HCT116 (cell line): Measurements from ENCODE around the gene CALHM1. TPM values are rescaled to one million over a fixed set of nuclear protein-coding genes. Genes with fewer than 3 reads are reported as not detected.

Experiments
- ATAC-seq: fragments of 200-7000 bp; cut with Tn5 transposase; 2 replicates; pipeline ENCODE4 v1.9.1; 2020; ENCODE audit warnings: mild to moderate bottlenecking, moderate library complexity
- BruUV-seq: library from RNA; stranded (reverse); fragments of 400-500 nt; replicated peaks from 2 replicates; lab custom pipeline; 2021; lab: Mats Ljungman, UMichigan
- CTCF ChIA-PET: fragments of 300-600 bp; sonication (Branson Sonifier 250); formaldehyde crosslinking; loops from one replicate; lab custom pipeline; 2021; ENCODE audit warnings: antibody characterized with exemption; lab: Charles Lee
- POLR2A ChIA-PET: fragments of 300-600, 350-600 bp; sonication (Branson Sonifier 250); formaldehyde crosslinking; loops from one replicate; lab custom pipeline; 2021; ENCODE audit warnings: antibody characterized with exemption; lab: Charles Lee
- RAD21 ChIA-PET, 2 experiments: fragments of 300-600 bp; sonication (Branson Sonifier 250); formaldehyde crosslinking; loops; one replicate each; lab custom pipeline; 2023; ENCODE audit warnings: low total read pairs in 2 of 2; ENCODE audit not compliant: uncharacterized antibody in 2 of 2, unreplicated experiment in 2 of 2, low non-redundant PET in 1 of 2; lab: Charles Lee
- DNase-seq: peaks from one replicate; pipeline ENCODE4 v3.0.0-alpha.2; 2010; ENCODE audit warnings: low read depth, low spot score
- H2AFZ ChIP-seq: fragments of 200-600 bp; shearing (Covaris generic), sonication (generic); 2 replicates; pipeline ENCODE4 v1.6.1; 2017; ENCODE audit warnings: low read depth, mixed run types, mixed read lengths, antibody characterized with exemption, low read length; ENCODE audit not compliant: poor library complexity, severe bottlenecking
- H3K27ac ChIP-seq: 2 replicates; pipeline ENCODE4 v1.5.1; 2012; ENCODE audit warnings: low read depth, low read length
- H3K27me3 ChIP-seq: fragments of 200-600 bp; sonication (generic); 2 replicates; pipeline ENCODE4 v1.6.1; 2016; ENCODE audit warnings: mixed run types, low read length, mixed read lengths; ENCODE audit not compliant: insufficient read depth
- H3K36me3 ChIP-seq, 2 experiments: fragments of 200-500 bp in 1 of 2; fragments of 200-600 bp in 1 of 2; sonication (Bioruptor generic) in 1 of 2; sonication (generic) in 1 of 2; 2 replicates each; pipeline versions ENCODE4 v1.5.1 to v1.6.1; 2014 to 2016; ENCODE audit warnings: low read length in 2 of 2, inconsistent platforms in 1 of 2, mixed read lengths in 1 of 2, mixed run types in 1 of 2; ENCODE audit not compliant: insufficient read depth in 2 of 2, control insufficient read depth in 1 of 2
- H3K4me1 ChIP-seq, 2 experiments: fragments of 200-600 bp in 1 of 2; sonication (generic) in 1 of 2; 2 replicates each; pipeline versions ENCODE4 v1.5.1 to v1.6.1; 2012 to 2017; ENCODE audit warnings: low read length in 2 of 2, inconsistent platforms in 1 of 2, mild to moderate bottlenecking in 1 of 2, mixed read lengths in 1 of 2, mixed run types in 1 of 2, moderate library complexity in 1 of 2; ENCODE audit not compliant: insufficient read depth in 2 of 2, control insufficient read depth in 1 of 2
- H3K4me2 ChIP-seq: fragments of 200-600 bp; sonication (generic); 2 replicates; pipeline ENCODE4 v1.6.1; 2017; ENCODE audit warnings: mixed run types, low read length, mixed read lengths
- H3K4me3 ChIP-seq, 2 experiments: fragments of 200-600 bp in 1 of 2; sonication (generic) in 1 of 2; replicated peaks in 1 of 2; 2 replicates each; pipeline ENCODE4 v1.5.1; 2011 to 2016; ENCODE audit warnings: low read length in 2 of 2, control low read depth in 1 of 2, low read depth in 1 of 2, mild to moderate bottlenecking in 1 of 2, mixed read lengths in 1 of 2, mixed run types in 1 of 2
- H3K79me2 ChIP-seq: fragments of 200-600 bp; sonication (generic); 2 replicates; pipeline ENCODE4 v1.6.1; 2017; ENCODE audit warnings: mild to moderate bottlenecking, mixed run types, low read length, moderate library complexity, mixed read lengths; ENCODE audit not compliant: insufficient read depth
- H3K9ac ChIP-seq: fragments of 200-600 bp; sonication (generic); 2 replicates; pipeline ENCODE4 v1.6.1; 2016; ENCODE audit warnings: low read length, mixed read lengths
- H3K9me2 ChIP-seq: fragments of 200-600 bp; sonication (generic), shearing (Covaris generic); 2 replicates; pipeline ENCODE4 v1.6.1; 2017; ENCODE audit warnings: mixed run types, mild to moderate bottlenecking, moderate library complexity; ENCODE audit not compliant: insufficient read depth
- H3K9me3 ChIP-seq, 2 experiments: fragments of 200-500 bp in 1 of 2; fragments of 200-600 bp in 1 of 2; sonication (Bioruptor generic) in 1 of 2; sonication (generic) in 1 of 2; 2 replicates each; pipeline ENCODE4 v1.6.1; 2014 to 2017; ENCODE audit warnings: low read length in 2 of 2, mixed read lengths in 2 of 2, inconsistent platforms in 1 of 2, low read depth in 1 of 2, mild to moderate bottlenecking in 1 of 2, mixed run types in 1 of 2, moderate library complexity in 1 of 2; ENCODE audit not compliant: control insufficient read depth in 1 of 2, insufficient read depth in 1 of 2
- H4K20me1 ChIP-seq: fragments of 200-600 bp; sonication (generic), shearing (Covaris generic); 2 replicates; pipeline ENCODE4 v1.6.1; 2017; ENCODE audit warnings: mixed run types, mild to moderate bottlenecking, moderate library complexity; ENCODE audit not compliant: insufficient read depth
- CBX3 ChIP-seq: IDR thresholded peaks from 2 replicates; pipeline ENCODE4 v1.6.1; 2012; ENCODE audit warnings: low read depth
- CEBPB ChIP-seq: IDR thresholded peaks from 2 replicates; pipeline ENCODE4 v1.6.1; 2012; ENCODE audit warnings: low read depth
- EGR1 ChIP-seq: IDR thresholded peaks from 2 replicates; pipeline ENCODE4 v1.6.1; 2012; ENCODE audit warnings: low read depth
- ELF1 ChIP-seq: IDR thresholded peaks from 2 replicates; pipeline ENCODE4 v1.6.1; 2012; ENCODE audit warnings: low read depth, borderline replicate concordance
- EZH2 ChIP-seq: fragments of 200-600 bp; sonication (generic); IDR thresholded peaks from 2 replicates; pipeline ENCODE4 v1.6.1; 2017; ENCODE audit warnings: antibody characterized with exemption, mixed run types
- EZH2phosphoT487 ChIP-seq: fragments of 200-600 bp; IDR thresholded peaks from 2 replicates; pipeline ENCODE4 v1.6.1; 2018; ENCODE audit warnings: antibody characterized with exemption, borderline replicate concordance
- FOSL1 ChIP-seq: IDR thresholded peaks from 2 replicates; pipeline ENCODE4 v1.6.1; 2012; ENCODE audit warnings: low read depth
- JUND ChIP-seq: IDR thresholded peaks from 2 replicates; pipeline ENCODE4 v1.6.1; 2012
- POLR2A ChIP-seq: IDR thresholded peaks from 2 replicates; pipeline ENCODE4 v1.7.0; 2011; ENCODE audit warnings: borderline replicate concordance; ENCODE audit not compliant: insufficient read depth, insufficient read length; ENCODE audit errors: extremely low read depth
- POLR2AphosphoS5 ChIP-seq: IDR thresholded peaks from 2 replicates; pipeline ENCODE4 v1.6.1; 2011; ENCODE audit warnings: mild to moderate bottlenecking, low read depth, low read length, moderate library complexity
- RAD21 ChIP-seq: IDR thresholded peaks from 2 replicates; pipeline ENCODE4 v1.6.1; 2012; ENCODE audit warnings: low read depth, mild to moderate bottlenecking
- SIN3A ChIP-seq: IDR thresholded peaks from 2 replicates; pipeline ENCODE4 v1.6.1; 2012; ENCODE audit warnings: low read depth
- SP1 ChIP-seq: IDR thresholded peaks from 2 replicates; pipeline ENCODE4 v1.6.1; 2012; ENCODE audit warnings: low read depth
- YY1 ChIP-seq: IDR thresholded peaks from 2 replicates; pipeline ENCODE4 v1.6.1; 2011; ENCODE audit warnings: low read length, low read depth, moderate library complexity, mild to moderate bottlenecking; ENCODE audit not compliant: insufficient replicate concordance; ENCODE audit errors: extremely low read depth
- ZFX ChIP-seq: fragments of 450-650 bp; IDR thresholded peaks from 2 replicates; pipeline ENCODE4 v1.6.1; 2017
- intact Hi-C: fragments of 100-400 bp; cut with micrococcal nuclease; formaldehyde crosslinking; loops from 2 replicates; pipeline ENCODE4 v1.10.0; 2022
- total RNA-seq: library from RNA; stranded (reverse); gene quantifications from one replicate; pipeline ENCODE4 v1.2.1, GENCODE V29; 2021; ENCODE audit not compliant: unreplicated experiment
- TF ChIP-seq, protein P1 (sequence below): IDR thresholded peaks from 2 replicates; pipeline ENCODE4 v1.6.1; 2011; ENCODE audit warnings: mild to moderate bottlenecking, low read length, moderate library complexity; ENCODE audit not compliant: insufficient replicate concordance; ENCODE audit errors: extremely low read depth
- TF ChIP-seq, protein P2 (sequence below): IDR thresholded peaks from 2 replicates; pipeline ENCODE4 v1.6.1; 2012
- TF ChIP-seq, protein P3 (sequence below), 3 experiments: fragments of 200-600 bp in 1 of 3; sonication (generic) in 1 of 3; IDR thresholded peaks in 2 of 3; conservative IDR thresholded peaks in 1 of 3; 2 replicates each; pipeline ENCODE4 v1.5.1; 2012 to 2017; ENCODE audit warnings: low read depth in 2 of 3, low read length in 2 of 3, antibody characterized with exemption in 1 of 3, borderline replicate concordance in 1 of 3, control low read depth in 1 of 3, mild to moderate bottlenecking in 1 of 3, mixed read lengths in 1 of 3, mixed run types in 1 of 3, moderate library complexity in 1 of 3; ENCODE audit not compliant: insufficient read depth in 1 of 3
- TF ChIP-seq, protein P4 (sequence below): IDR thresholded peaks from 2 replicates; pipeline ENCODE4 v1.6.1; 2012; ENCODE audit warnings: low read depth
- TF ChIP-seq, protein P5 (sequence below): IDR thresholded peaks from 2 replicates; pipeline ENCODE4 v1.6.1; 2012

CALHM1 gene
- total RNA-seq, 1 experiment from 2014 or later = not detected

DNA sequence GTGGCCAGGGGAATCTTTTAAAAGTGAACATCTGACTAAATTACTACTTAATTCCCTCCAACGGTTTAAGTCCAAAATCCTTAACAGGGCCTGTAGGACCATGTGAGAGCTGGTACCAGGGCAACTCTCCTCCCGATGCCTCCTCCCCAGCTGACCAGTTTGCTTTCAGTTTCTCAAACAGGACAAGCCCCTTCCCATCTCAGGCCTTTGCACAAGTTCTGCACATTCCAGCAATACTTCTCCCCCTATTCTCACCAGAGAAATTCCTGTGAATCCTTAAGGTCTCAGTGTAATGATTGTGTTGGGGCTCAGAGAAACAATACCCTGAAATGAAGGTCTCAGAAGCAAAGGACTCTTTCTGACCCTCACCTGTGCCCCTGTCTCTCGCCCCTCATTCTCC lies 8.0 kb upstream of the CALHM1 start:
- intact Hi-C loops = no loop called here
- DNase-seq = no peak

More for the DNA sequence above, 8.0 kb upstream of the CALHM1 start:
- no peaks in the 10 kb centered on the region for H3K79me2 ChIP-seq
- no peaks in the 10 kb centered on the region for H4K20me1 ChIP-seq
- no peak overlapping the region for H3K27ac ChIP-seq
- CTCF ChIA-PET = interaction anchor here (0.9 kb wide), 1 partner anchor 10 kb away, joined by 3 read pairs; no protein-coding TSS in a partner anchor
- H3K9me3 ChIP-seq = no peaks in the 10 kb centered on the region
- no peaks in the 10 kb centered on the region for H3K9me2 ChIP-seq
- no peak for TF ChIP-seq EZH2
- TF ChIP-seq CBX3 = no peak
- no peak for TF ChIP-seq ZFX
- no peak for TF ChIP-seq SP1
- TF ChIP-seq, protein P1, sequence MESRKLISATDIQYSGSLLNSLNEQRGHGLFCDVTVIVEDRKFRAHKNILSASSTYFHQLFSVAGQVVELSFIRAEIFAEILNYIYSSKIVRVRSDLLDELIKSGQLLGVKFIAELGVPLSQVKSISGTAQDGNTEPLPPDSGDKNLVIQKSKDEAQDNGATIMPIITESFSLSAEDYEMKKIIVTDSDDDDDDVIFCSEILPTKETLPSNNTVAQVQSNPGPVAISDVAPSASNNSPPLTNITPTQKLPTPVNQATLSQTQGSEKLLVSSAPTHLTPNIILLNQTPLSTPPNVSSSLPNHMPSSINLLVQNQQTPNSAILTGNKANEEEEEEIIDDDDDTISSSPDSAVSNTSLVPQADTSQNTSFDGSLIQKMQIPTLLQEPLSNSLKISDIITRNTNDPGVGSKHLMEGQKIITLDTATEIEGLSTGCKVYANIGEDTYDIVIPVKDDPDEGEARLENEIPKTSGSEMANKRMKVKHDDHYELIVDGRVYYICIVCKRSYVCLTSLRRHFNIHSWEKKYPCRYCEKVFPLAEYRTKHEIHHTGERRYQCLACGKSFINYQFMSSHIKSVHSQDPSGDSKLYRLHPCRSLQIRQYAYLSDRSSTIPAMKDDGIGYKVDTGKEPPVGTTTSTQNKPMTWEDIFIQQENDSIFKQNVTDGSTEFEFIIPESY = no peak
- TF ChIP-seq JUND = no peak
- no peak for TF ChIP-seq ELF1
- TF ChIP-seq, protein P2, sequence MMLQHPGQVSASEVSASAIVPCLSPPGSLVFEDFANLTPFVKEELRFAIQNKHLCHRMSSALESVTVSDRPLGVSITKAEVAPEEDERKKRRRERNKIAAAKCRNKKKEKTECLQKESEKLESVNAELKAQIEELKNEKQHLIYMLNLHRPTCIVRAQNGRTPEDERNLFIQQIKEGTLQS = no peak
- TF ChIP-seq EZH2phosphoT487 = no peak
- TF ChIP-seq POLR2A = no peak
- TF ChIP-seq YY1 = no peak
- TF ChIP-seq RAD21 = no peak
- no peak for TF ChIP-seq EGR1
- TF ChIP-seq, protein P3, sequence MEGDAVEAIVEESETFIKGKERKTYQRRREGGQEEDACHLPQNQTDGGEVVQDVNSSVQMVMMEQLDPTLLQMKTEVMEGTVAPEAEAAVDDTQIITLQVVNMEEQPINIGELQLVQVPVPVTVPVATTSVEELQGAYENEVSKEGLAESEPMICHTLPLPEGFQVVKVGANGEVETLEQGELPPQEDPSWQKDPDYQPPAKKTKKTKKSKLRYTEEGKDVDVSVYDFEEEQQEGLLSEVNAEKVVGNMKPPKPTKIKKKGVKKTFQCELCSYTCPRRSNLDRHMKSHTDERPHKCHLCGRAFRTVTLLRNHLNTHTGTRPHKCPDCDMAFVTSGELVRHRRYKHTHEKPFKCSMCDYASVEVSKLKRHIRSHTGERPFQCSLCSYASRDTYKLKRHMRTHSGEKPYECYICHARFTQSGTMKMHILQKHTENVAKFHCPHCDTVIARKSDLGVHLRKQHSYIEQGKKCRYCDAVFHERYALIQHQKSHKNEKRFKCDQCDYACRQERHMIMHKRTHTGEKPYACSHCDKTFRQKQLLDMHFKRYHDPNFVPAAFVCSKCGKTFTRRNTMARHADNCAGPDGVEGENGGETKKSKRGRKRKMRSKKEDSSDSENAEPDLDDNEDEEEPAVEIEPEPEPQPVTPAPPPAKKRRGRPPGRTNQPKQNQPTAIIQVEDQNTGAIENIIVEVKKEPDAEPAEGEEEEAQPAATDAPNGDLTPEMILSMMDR (IDR thresholded peaks at IDR 0.05 in 2 of 3, conservative IDR thresholded peaks at IDR 0.05 in 1 of 3; ENCODE audit: borderline replicate concordance in 1 of 3, insufficient read depth in 1 of 3, low read depth in 2 of 3, low read length in 2 of 3) = no peak
- TF ChIP-seq, protein P4, sequence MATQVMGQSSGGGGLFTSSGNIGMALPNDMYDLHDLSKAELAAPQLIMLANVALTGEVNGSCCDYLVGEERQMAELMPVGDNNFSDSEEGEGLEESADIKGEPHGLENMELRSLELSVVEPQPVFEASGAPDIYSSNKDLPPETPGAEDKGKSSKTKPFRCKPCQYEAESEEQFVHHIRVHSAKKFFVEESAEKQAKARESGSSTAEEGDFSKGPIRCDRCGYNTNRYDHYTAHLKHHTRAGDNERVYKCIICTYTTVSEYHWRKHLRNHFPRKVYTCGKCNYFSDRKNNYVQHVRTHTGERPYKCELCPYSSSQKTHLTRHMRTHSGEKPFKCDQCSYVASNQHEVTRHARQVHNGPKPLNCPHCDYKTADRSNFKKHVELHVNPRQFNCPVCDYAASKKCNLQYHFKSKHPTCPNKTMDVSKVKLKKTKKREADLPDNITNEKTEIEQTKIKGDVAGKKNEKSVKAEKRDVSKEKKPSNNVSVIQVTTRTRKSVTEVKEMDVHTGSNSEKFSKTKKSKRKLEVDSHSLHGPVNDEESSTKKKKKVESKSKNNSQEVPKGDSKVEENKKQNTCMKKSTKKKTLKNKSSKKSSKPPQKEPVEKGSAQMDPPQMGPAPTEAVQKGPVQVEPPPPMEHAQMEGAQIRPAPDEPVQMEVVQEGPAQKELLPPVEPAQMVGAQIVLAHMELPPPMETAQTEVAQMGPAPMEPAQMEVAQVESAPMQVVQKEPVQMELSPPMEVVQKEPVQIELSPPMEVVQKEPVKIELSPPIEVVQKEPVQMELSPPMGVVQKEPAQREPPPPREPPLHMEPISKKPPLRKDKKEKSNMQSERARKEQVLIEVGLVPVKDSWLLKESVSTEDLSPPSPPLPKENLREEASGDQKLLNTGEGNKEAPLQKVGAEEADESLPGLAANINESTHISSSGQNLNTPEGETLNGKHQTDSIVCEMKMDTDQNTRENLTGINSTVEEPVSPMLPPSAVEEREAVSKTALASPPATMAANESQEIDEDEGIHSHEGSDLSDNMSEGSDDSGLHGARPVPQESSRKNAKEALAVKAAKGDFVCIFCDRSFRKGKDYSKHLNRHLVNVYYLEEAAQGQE = no peak
- TF ChIP-seq, protein P5, sequence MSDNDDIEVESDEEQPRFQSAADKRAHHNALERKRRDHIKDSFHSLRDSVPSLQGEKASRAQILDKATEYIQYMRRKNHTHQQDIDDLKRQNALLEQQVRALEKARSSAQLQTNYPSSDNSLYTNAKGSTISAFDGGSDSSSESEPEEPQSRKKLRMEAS = no peak
- TF ChIP-seq POLR2AphosphoS5 = no peak
- TF ChIP-seq FOSL1 = no peak
- no peak for TF ChIP-seq CEBPB
- no peak for TF ChIP-seq SIN3A
- TF ChIP-seq, all 23 proteins: peak for 0
- Histone ChIP-seq H3K36me3 (no peaks in the 10 kb centered on the region), H3K4me2 (no peak overlapping the region), H3K9ac (no peak overlapping the region), H3K4me1 (peaks cover 5 to 10% of the 10 kb centered on the region in 2 experiments; a peak in 3 of 4 replicates), H3K27me3 (no peaks in the 10 kb centered on the region), H2AFZ (no peak overlapping the region), H3K4me3 (no peak overlapping the region)
- ChIA-PET RAD21 (no interaction called here), POLR2A (no interaction called here)
- ATAC-seq = no peak
- no TSS peak for BruUV-seq
